Prostate gland (tissue), 2 donors: Measurements from ENCODE around the gene SPTBN1.

Source experiments
- CTCF ChIP-seq, 4 experiments: fragments of 200-600 bp in 2 of 4; fragments of 450-650 bp in 2 of 4; sonication (generic) in 2 of 4; IDR thresholded peaks; 1 replicate in 3 of 4; 2 replicates in 1 of 4; pipeline ENCODE4 v1.5.1; 2016 to 2019; ENCODE audit warnings: antibody characterized with exemption in 4 of 4, mild to moderate bottlenecking in 2 of 4, moderate library complexity in 2 of 4
- POLR2A ChIP-seq: fragments of 450-650 bp; IDR thresholded peaks from one replicate; pipeline ENCODE4 v1.6.1; 2016; ENCODE audit warnings: antibody characterized with exemption, mild to moderate bottlenecking
- POLR2AphosphoS5 ChIP-seq: sonication (generic); formaldehyde crosslinking; IDR thresholded peaks from one replicate; pipeline ENCODE4 v1.6.1; 2017; ENCODE audit warnings: antibody characterized with exemption

GRCh38 chr2:54587171-54588016 is 131.3 kb downstream of the SPTBN1 start:
- TF ChIP-seq CTCF (IDR thresholded peaks at IDR 0.05) (no peak), POLR2AphosphoS5 (no peak), POLR2A (no peak)
